HepG2 (cell line): ENCODE results near the gene PREX1. TPM values are rescaled to one million over a fixed set of nuclear protein-coding genes. Genes with fewer than 3 reads are reported as not detected.
A peak's percentile ranks its signal among the peaks of the same experiment; 100 is the strongest.

Experiments
- CBX1 ChIP-seq: IDR thresholded peaks from one replicate; pipeline ENCODE4 v1.6.1; 2016; ENCODE audit warnings: antibody characterized with exemption, low read depth
- DRAP1 ChIP-seq: IDR thresholded peaks from 2 replicates; pipeline ENCODE4 v1.6.1; 2016; ENCODE audit warnings: missing genetic modification reagents, missing compliant biosample characterization
- ETV5 ChIP-seq: IDR thresholded peaks from 2 replicates; pipeline ENCODE4 v1.6.1; 2018; ENCODE audit warnings: missing biosample characterization, missing genetic modification reagents, inconsistent platforms, borderline replicate concordance
- GTF2F1 ChIP-seq: fragments of 150-350 bp; IDR thresholded peaks from 2 replicates; pipeline ENCODE4 v1.6.1; 2014; ENCODE audit warnings: low read length
- HINFP ChIP-seq: sonication (generic); formaldehyde crosslinking; IDR thresholded peaks from 2 replicates; pipeline ENCODE4 v1.4.0; 2020; ENCODE audit warnings: low read depth, mild to moderate bottlenecking, missing genetic modification reagents
- MEF2D ChIP-seq: sonication (generic); formaldehyde crosslinking; IDR thresholded peaks from 2 replicates; pipeline ENCODE4 v1.5.1; 2020; ENCODE audit warnings: mild to moderate bottlenecking, missing genetic modification reagents
- NFKB2 ChIP-seq: sonication (generic); formaldehyde crosslinking; IDR thresholded peaks from 2 replicates; pipeline ENCODE4 v1.4.0; 2020; ENCODE audit warnings: missing genetic modification reagents, borderline replicate concordance
- RAD51 ChIP-seq: fragments of 450-650 bp; IDR thresholded peaks from 2 replicates; pipeline ENCODE4 v1.6.1; 2016; ENCODE audit warnings: borderline replicate concordance
- SIX1 ChIP-seq: sonication (generic); formaldehyde crosslinking; IDR thresholded peaks from 2 replicates; pipeline ENCODE4 v1.4.0; 2020; ENCODE audit warnings: missing genetic modification reagents, borderline replicate concordance
- THAP7 ChIP-seq: sonication (generic); formaldehyde crosslinking; IDR thresholded peaks from 2 replicates; pipeline ENCODE4 v1.8.1; 2023; ENCODE audit warnings: mild to moderate bottlenecking, missing genetic modification reagents
- ZNF142 ChIP-seq: sonication (generic); formaldehyde crosslinking; IDR thresholded peaks from 2 replicates; pipeline ENCODE4 v1.4.0; 2020; ENCODE audit warnings: missing genetic modification reagents
- ZNF335 ChIP-seq: sonication (generic); formaldehyde crosslinking; IDR thresholded peaks from 2 replicates; pipeline ENCODE4 v1.4.0; 2020; ENCODE audit warnings: missing genetic modification reagents
- ZNF468 ChIP-seq: sonication (generic); formaldehyde crosslinking; IDR thresholded peaks from 2 replicates; pipeline ENCODE4 v1.8.0; 2022; ENCODE audit warnings: mild to moderate bottlenecking, moderate library complexity, missing genetic modification reagents
- ZNF614 ChIP-seq: IDR thresholded peaks from 2 replicates; pipeline ENCODE4 v1.6.1; 2018; ENCODE audit warnings: missing biosample characterization, missing genetic modification reagents, inconsistent platforms, borderline replicate concordance
- ZNF616 ChIP-seq: sonication (generic); formaldehyde crosslinking; IDR thresholded peaks from 2 replicates; pipeline ENCODE4 v1.5.0; 2020; ENCODE audit warnings: low read depth, mild to moderate bottlenecking, missing genetic modification reagents
- ZNF704 ChIP-seq: sonication (generic); formaldehyde crosslinking; IDR thresholded peaks from 2 replicates; pipeline ENCODE4 v1.8.1; 2023; ENCODE audit warnings: mild to moderate bottlenecking, inconsistent platforms, moderate library complexity, missing genetic modification reagents, borderline replicate concordance
- polyA plus RNA-seq, 8 experiments: library from polyadenylated mRNA; depleted of rRNA in 3 of 8; stranded (reverse) in 7 of 8; unstranded in 1 of 8; fragments of >200 nt; fragmentation: Illumina TruSeq in 4 of 8; extraction: Trizol in 4 of 8; gene quantifications; 2 replicates each; pipeline versions ENCODE4 v1.2.1 to v1.2.3, GENCODE V29; 2011 to 2016; ENCODE audit warnings: low read depth in 4 of 8, missing spikeins in 1 of 8, mixed read lengths in 1 of 8; ENCODE audit not compliant: insufficient read depth in 1 of 8
- total RNA-seq, 5 experiments: library from RNA; depleted of rRNA; stranded (reverse); fragments of >200 nt; fragmentation: Illumina TruSeq; extraction: Trizol; gene quantifications; 2 replicates each; pipeline ENCODE4 v1.2.3, GENCODE V29; 2016; ENCODE audit warnings: low read depth in 1 of 5

Gene PREX1
- total and polyA plus RNA-seq, 2 of the 13 experiments (the other 11 are each of a cell fraction or from before 2014, with no cell fraction given), result 0.02 to 0.04 TPM

GRCh38 chr20:48723308-48724264, 104.2 kb downstream of the PREX1 start (continued):
- TF ChIP-seq ZNF142 (CRISPR knock-in tag) (no peak), THAP7 (CRISPR knock-in tag) (peak; percentile 47; the same call in 1 of the 2 replicates), SIX1 (CRISPR knock-in tag) (no peak), HINFP (CRISPR knock-in tag) (0 out of 2 replicates have a peak, but pooled peaks have one; percentile 56), ETV5 (CRISPR knock-in tag) (no peak; the same call in 1 of the 2 replicates), ZNF468 (CRISPR knock-in tag) (no peak), GTF2F1 (no peak), CBX1 (no peak), ZNF335 (no peak), RAD51 (no peak), MEF2D (CRISPR knock-in tag) (peak; percentile 75; the same call in 1 of the 2 replicates), ZNF704 (no peak), ZNF616 (CRISPR knock-in tag) (no peak), NFKB2 (CRISPR knock-in tag) (no peak), DRAP1 (CRISPR knock-in tag) (peak; percentile 16; the same call in 1 of the 2 replicates), ZNF614 (CRISPR knock-in tag) (no peak)
